Measurements from ENCODE around the gene VTN.

VTN gene

DNA sequence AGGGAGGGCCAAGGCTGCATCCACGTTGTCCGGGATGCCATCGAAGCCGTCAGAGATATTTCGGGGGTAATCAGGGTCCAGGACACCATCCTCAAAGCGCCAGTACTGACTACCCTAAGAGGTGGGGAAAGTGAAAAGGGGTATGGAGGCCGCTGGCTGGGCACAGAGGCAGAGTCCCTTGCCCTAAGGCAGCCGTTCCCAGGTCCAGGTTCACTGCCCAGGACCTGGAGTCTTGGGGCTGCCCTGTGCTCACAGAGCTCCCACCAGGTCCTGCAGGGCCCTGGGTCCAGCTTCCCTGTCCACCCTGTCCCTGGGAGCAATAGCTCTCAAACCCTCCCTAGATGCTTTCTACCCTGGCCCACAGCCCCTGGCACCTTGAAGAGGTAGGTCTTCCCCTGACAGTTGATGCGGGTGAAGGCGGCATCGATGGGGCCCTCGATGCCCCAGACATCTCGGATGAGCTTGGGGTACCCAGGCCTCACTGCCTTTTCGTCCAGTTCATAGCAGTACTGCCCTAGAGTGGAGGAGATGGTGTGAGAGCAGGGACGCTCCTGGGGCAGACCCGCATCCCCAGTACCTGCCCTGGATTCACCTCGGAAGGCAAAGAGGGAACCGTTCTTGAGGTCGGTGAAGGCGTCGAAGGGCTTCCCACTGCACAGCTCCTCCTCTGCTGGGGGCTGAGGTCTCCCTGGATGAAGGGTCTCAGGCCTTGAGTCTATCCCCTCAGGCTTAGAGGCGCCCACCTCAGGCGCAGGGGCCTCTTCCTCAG lies 1.0 kb downstream of the VTN start:
- no peak for DNase-seq

GRCh38 chr17:28368306-28368831 lies 1.7 kb downstream of the VTN start:
- no peak for DNase-seq
- TF ChIP-seq GATA1 (IDR thresholded peaks at IDR 0.05; ENCODE audit: low read depth, low read length) = no peak
- no peak for TF ChIP-seq POLR2A (IDR thresholded peaks at IDR 0.05; ENCODE audit: low read length)

More for the DNA sequence above, 1.0 kb downstream of the VTN start:
- no peak for TF ChIP-seq GATA1 (IDR thresholded peaks at IDR 0.05; ENCODE audit: low read depth, low read length)
- no peak for TF ChIP-seq POLR2A (IDR thresholded peaks at IDR 0.05; ENCODE audit: low read length)

DNA sequence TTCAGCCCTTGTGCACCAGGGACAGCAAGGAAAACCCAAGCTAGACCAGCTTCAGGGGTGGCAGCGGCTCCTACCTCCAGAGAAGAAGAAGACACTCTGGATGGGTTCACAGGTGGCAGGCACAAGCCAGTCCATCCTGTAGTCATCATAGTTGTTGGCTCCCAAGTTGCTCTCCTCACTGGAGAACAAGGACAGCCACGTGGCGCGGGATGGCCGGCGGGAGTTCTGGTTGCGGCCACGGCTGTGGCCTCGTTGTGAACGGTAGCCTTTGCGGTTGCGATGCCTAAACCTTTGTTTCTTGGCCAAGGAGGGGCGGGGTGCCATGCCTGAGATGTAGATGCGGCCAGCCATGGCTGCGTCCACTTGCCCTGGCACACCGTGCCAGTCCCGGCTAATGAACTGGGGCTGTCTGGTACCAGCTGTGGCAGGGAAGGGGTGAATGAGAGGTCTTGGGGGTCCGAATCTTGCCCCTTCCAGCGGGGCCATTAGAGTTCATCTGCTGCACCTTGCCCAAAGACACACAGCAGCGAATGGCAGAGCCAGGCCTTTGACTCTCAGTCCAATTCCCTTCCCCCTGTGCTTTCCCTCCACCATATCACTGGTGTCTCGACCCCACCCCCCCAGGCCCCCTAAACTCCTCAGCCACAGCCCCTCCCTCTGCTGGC lies 2.3 kb downstream of the VTN start:
- TF ChIP-seq GATA1 (IDR thresholded peaks at IDR 0.05; ENCODE audit: low read depth, low read length) = no peak
- TF ChIP-seq POLR2A (IDR thresholded peaks at IDR 0.05; ENCODE audit: low read length) = no peak
- DNase-seq = no peak

GRCh38 chr17:28366605-28367004 lies 3.5 kb downstream of the VTN start:
- DNase-seq = no peak
- no peak for TF ChIP-seq GATA1 (IDR thresholded peaks at IDR 0.05; ENCODE audit: low read depth, low read length)
- TF ChIP-seq POLR2A (IDR thresholded peaks at IDR 0.05; ENCODE audit: low read length) = no peak

- TF ChIP-seq GATA1 (IDR thresholded peaks at IDR 0.05; ENCODE audit: low read depth, low read length) = no peak
- TF ChIP-seq POLR2A (IDR thresholded peaks at IDR 0.05; ENCODE audit: low read length) = no peak
- no peak for DNase-seq
Observed at GRCh38 chr17:28365487-28365886, 4.6 kb downstream of the VTN start.

- TF ChIP-seq POLR2A (IDR thresholded peaks at IDR 0.05; ENCODE audit: low read length) = no peak
- no peak for TF ChIP-seq GATA1 (IDR thresholded peaks at IDR 0.05; ENCODE audit: low read depth, low read length)
- DNase-seq = no peak
Observed at GRCh38 chr17:28364665-28365363, 5.3 kb downstream of the VTN start, which contains the start of gene SEBOX. Gene SEBOX (minus strand): TSS chr17:28365199. CDS start chr17:28365151, 48 bp downstream.

DNA sequence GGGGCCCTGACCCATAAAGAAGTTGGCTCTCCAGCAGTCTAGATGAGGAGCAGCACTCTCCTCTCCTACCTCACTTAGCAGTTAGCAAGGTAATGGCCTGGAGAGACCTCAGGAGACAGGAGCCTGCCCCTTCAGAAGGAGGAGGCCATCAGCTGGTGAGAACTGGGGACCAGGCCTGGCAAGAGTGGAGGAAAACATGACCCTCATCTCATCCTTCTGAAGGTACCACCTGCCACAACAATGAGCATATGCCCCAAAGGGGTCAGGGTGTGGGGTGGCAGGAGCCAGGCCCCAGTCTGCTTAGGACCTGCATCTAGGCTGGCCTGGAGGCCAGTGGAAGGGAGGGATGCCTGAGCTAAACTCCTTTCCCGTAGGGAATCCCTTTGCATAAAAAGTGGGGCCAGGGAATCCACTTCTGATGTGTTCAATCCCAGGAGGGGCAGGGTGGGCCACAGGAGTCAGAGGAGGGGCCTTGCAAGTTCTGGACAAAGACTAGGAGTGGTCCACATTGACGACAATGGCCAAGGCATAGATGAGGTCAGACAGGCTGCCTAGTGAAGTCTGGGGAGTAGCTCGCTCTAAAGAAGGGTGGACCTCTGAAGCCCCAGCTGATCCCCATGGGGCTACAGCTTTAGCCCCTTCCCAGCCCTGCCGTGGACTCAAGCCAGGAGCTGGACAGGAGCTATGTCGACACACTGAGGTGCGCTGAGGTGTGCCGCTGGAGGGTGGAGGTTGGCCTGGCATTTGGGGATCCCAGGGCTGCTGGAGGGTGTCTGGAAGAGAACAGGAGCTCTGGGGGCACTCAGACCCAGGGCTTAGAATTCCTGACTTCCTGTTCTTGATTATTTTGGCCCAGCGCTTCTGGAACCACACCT lies 6.1 kb downstream of the VTN start:
- TF ChIP-seq GATA1 (IDR thresholded peaks at IDR 0.05; ENCODE audit: low read depth, low read length) (no peak), POLR2A (IDR thresholded peaks at IDR 0.05; ENCODE audit: low read length) (no peak)
- no peak for DNase-seq

- DNase-seq = no peak
Observed at GRCh38 chr17:28363186-28363585, 6.9 kb downstream of the VTN start.

DNA sequence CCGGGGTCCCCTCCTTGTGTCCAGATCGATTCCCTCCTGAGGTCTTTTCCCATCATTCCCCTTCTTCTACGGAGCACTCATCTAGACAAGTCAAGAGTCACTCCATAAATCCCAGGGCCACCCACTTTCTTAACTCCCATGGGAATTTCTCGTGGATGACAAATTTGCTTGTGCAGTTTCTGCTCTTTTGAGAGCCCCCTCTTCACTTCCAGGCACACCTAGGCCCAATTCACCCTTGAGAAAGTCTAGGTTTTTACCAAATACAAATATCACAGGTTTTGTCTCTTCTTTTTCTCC lies 12.3 kb downstream of the VTN start:
- DNase-seq = no peak
- TF ChIP-seq GATA1 (IDR thresholded peaks at IDR 0.05; ENCODE audit: low read depth, low read length) = no peak
- TF ChIP-seq POLR2A (IDR thresholded peaks at IDR 0.05; ENCODE audit: low read length) = no peak

More at GRCh38 chr17:28363186-28363585, 6.9 kb downstream of the VTN start:
- TF ChIP-seq POLR2A (IDR thresholded peaks at IDR 0.05; ENCODE audit: low read length) = no peak
- no peak for TF ChIP-seq GATA1 (IDR thresholded peaks at IDR 0.05; ENCODE audit: low read depth, low read length)

GRCh38 chr17:28357061-28357900 lies 12.8 kb downstream of the VTN start, which contains the start of gene POLDIP2:
Gene POLDIP2 (minus strand): TSS chr17:28357527. CDS start chr17:28357448, 79 bp downstream.
- peak; percentile 97 to 98 for DNase-seq
- no peak for TF ChIP-seq GATA1 (IDR thresholded peaks at IDR 0.05; ENCODE audit: low read depth, low read length)
- TF ChIP-seq POLR2A (IDR thresholded peaks at IDR 0.05; ENCODE audit: low read length) = peak; percentile 96

DNA sequence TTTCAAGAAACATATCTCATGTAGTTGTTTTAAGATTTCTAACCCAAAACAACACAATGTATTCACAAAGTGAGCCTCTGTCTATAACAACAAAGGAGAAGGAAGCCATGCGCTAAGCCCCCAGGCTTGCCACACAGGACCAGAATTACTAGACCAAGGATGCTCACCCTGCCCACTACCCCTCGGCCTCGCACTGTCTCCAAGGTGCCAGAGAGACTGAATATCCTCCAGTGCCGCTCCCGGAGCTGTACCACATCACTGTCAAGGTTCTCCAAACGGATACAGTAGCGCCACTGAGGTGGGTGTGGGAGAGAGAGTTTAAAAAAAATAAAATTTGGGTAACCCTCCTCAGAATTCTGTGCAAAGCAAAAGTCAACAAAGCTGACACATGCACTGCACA lies 19.8 kb downstream of the VTN start:
- TF ChIP-seq POLR2A (IDR thresholded peaks at IDR 0.05; ENCODE audit: low read length) (no peak), GATA1 (IDR thresholded peaks at IDR 0.05; ENCODE audit: low read depth, low read length) (no peak)
- DNase-seq = no peak

- DNase-seq = no peak
Observed at GRCh38 chr17:28348979-28349378, 21.1 kb downstream of the VTN start.

More at GRCh38 chr17:28348979-28349378, 21.1 kb downstream of the VTN start:
- no peak for TF ChIP-seq GATA1 (IDR thresholded peaks at IDR 0.05; ENCODE audit: low read depth, low read length)
- TF ChIP-seq POLR2A (IDR thresholded peaks at IDR 0.05; ENCODE audit: low read length) = no peak

Data from erythroblast (primary cell).